ENCODE measurements around the gene COPRS.

The COPRS gene

GRCh38 chr17:31858642-31859486 lies at the start of gene COPRS:
TSS of gene COPRS (minus strand) at chr17:31859244. CDS start at chr17:31859199, 45 bp downstream.
- ATAC-seq: peak; percentile 76
- TF ChIP-seq OSR1 (CRISPR knock-in tag; IDR thresholded peaks at IDR 0.05) (no peak), ESRRG (CRISPR knock-in tag; IDR thresholded peaks at IDR 0.05) (no peak), TCF4 (CRISPR knock-in tag; IDR thresholded peaks at IDR 0.05; ENCODE audit: borderline replicate concordance) (no peak), ZFP3 (CRISPR knock-in tag; IDR thresholded peaks at IDR 0.05) (no peak)
- TF ChIP-seq, protein P1, sequence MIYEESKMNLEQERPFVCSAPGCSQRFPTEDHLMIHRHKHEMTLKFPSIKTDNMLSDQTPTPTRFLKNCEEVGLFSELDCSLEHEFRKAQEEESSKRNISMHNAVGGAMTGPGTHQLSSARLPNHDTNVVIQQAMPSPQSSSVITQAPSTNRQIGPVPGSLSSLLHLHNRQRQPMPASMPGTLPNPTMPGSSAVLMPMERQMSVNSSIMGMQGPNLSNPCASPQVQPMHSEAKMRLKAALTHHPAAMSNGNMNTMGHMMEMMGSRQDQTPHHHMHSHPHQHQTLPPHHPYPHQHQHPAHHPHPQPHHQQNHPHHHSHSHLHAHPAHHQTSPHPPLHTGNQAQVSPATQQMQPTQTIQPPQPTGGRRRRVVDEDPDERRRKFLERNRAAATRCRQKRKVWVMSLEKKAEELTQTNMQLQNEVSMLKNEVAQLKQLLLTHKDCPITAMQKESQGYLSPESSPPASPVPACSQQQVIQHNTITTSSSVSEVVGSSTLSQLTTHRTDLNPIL (CRISPR knock-in tag; IDR thresholded peaks at IDR 0.05; ENCODE audit: low read depth): no peak

DNA sequence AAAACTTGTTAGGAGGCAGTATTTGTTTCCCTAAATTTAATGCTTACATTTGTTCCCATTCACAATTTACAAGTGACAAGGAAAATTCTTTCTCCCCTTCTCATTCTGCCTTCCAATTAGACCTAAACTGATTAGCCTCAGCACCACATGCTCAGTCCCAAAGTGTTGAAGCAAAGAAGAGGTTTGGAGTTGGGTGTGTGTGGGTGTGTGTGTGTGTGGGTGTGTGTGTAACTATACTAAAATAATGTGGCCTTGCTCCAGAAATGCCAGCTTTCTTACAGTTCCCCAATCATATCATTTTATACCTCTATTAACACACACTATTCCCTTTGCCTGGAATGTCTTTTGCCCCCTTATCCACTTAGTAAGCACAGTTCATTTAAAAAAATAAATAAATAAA lies 49.3 kb upstream of the COPRS start:
- ATAC-seq: no peak

DNA sequence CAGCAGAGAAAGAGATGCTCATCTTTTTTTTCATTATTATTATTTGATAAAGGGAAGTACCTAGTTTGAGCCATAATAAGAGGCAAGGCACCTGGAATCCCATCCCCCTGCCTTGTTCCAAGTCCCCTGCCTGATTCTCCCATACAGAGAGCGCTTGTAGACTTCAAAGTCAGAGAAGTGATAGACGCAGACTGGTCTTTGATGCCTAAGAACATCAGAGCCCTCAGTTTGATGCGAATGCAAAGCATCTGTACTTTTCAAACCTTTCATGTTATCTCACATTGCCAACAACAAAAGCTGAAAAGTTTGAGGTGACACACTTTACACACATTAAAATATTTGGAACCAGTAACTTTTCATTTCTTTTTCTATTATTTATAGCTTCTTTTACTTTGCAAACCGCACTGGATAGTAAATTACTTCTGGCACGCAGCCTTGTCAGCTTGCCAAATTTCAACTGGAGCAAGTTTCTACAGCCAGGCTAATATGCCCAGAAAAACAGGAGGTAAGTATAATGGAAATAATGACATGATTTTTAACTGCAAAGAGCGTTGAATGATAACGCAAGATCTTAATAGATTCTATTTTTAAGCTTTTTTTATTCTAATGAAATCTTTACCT lies 48.4 kb upstream of the COPRS start:
- TF ChIP-seq ESRRG (CRISPR knock-in tag; IDR thresholded peaks at IDR 0.05) (no peak), ISL1 (CRISPR knock-in tag; IDR thresholded peaks at IDR 0.05) (peak; percentile 52; the same call in 1 of the 2 replicates)
- peak; percentile 83 for ATAC-seq

More for the DNA sequence above, 49.3 kb upstream of the COPRS start:
- no peak for TF ChIP-seq PATZ1 (CRISPR knock-in tag; IDR thresholded peaks at IDR 0.05; ENCODE audit: borderline replicate concordance)
- TF ChIP-seq PPARA (CRISPR knock-in tag; IDR thresholded peaks at IDR 0.05; ENCODE audit: borderline replicate concordance): no peak

GRCh38 chr17:31903401-31903800 lies 44.4 kb upstream of the COPRS start:
- TF ChIP-seq CSRNP3 (CRISPR knock-in tag; IDR thresholded peaks at IDR 0.05): no peak
- TF ChIP-seq GLIS3 (CRISPR knock-in tag; IDR thresholded peaks at IDR 0.05): no peak
- no peak for TF ChIP-seq SNAI2 (CRISPR knock-in tag; IDR thresholded peaks at IDR 0.05)
- TF ChIP-seq ZC3H10 (CRISPR knock-in tag; IDR thresholded peaks at IDR 0.05): no peak
- TF ChIP-seq TOX (CRISPR knock-in tag; IDR thresholded peaks at IDR 0.05; ENCODE audit: borderline replicate concordance): no peak
- no peak for TF ChIP-seq ARNTL (CRISPR knock-in tag; IDR thresholded peaks at IDR 0.05; ENCODE audit: borderline replicate concordance, low read depth)
- TF ChIP-seq, protein P2, sequence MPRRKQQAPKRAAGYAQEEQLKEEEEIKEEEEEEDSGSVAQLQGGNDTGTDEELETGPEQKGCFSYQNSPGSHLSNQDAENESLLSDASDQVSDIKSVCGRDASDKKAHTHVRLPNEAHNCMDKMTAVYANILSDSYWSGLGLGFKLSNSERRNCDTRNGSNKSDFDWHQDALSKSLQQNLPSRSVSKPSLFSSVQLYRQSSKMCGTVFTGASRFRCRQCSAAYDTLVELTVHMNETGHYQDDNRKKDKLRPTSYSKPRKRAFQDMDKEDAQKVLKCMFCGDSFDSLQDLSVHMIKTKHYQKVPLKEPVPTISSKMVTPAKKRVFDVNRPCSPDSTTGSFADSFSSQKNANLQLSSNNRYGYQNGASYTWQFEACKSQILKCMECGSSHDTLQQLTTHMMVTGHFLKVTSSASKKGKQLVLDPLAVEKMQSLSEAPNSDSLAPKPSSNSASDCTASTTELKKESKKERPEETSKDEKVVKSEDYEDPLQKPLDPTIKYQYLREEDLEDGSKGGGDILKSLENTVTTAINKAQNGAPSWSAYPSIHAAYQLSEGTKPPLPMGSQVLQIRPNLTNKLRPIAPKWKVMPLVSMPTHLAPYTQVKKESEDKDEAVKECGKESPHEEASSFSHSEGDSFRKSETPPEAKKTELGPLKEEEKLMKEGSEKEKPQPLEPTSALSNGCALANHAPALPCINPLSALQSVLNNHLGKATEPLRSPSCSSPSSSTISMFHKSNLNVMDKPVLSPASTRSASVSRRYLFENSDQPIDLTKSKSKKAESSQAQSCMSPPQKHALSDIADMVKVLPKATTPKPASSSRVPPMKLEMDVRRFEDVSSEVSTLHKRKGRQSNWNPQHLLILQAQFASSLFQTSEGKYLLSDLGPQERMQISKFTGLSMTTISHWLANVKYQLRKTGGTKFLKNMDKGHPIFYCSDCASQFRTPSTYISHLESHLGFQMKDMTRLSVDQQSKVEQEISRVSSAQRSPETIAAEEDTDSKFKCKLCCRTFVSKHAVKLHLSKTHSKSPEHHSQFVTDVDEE (CRISPR knock-in tag; IDR thresholded peaks at IDR 0.05): no peak
- TF ChIP-seq ZNF565 (CRISPR knock-in tag; conservative IDR thresholded peaks at IDR 0.05; ENCODE audit: low read depth): no peak
- TF ChIP-seq ZFP3 (CRISPR knock-in tag; IDR thresholded peaks at IDR 0.05): no peak
- no peak for TF ChIP-seq ISL1 (CRISPR knock-in tag; IDR thresholded peaks at IDR 0.05)
- TF ChIP-seq CSDC2 (CRISPR knock-in tag; IDR thresholded peaks at IDR 0.05): no peak
- no peak for TF ChIP-seq ZNF8 (CRISPR knock-in tag; IDR thresholded peaks at IDR 0.05)
- TF ChIP-seq, protein P1 (CRISPR knock-in tag; IDR thresholded peaks at IDR 0.05; ENCODE audit: low read depth): no peak
- no peak for ATAC-seq
